ENCODE results near the gene GAS7. TPM values are rescaled to one million over a fixed set of nuclear protein-coding genes. Genes with fewer than 3 reads are reported as not detected.

Gene GAS7
- total and polyA plus RNA-seq, 2 experiments from 2014 or later: 1.9 to 10.7 TPM

DNA sequence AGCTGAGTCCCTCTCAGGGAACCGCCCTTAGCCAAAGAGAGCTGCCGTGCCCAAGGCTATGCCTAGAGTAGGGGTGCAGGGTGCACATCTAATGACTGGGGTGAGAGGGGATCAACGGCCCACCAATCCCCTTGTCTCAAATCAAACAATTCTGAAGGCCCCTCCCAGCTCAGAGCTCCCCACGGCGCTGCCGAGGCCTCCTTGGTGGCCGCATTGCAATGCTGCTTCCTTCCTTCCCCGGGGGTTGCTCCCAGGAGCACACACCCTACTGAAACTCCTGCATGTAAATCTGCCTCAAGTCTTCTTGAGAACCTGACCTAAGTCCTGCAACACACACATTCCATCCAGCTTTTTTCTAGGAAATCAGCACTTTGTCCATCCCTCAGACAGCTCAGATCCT, 212.8 kb downstream of the GAS7 start:
- no peak for ATAC-seq
- Histone ChIP-seq H3F3A (replicated peaks; ENCODE audit: low read depth) (no peaks in the 10 kb centered on the region), H2AFZ (no peak overlapping the region), H4K20me1 (replicated peaks; ENCODE audit: insufficient read depth) (no peaks in the 10 kb centered on the region), H3K27ac (ENCODE audit: low read depth) (no peak overlapping the region), H3K4me3 (no peak overlapping the region), H3K27me3 (ENCODE audit: insufficient read depth) (no peaks in the 10 kb centered on the region), H3K79me2 (replicated peaks; ENCODE audit: insufficient read depth) (no peaks in the 10 kb centered on the region), H3K9me2 (ENCODE audit: insufficient read depth) (no peaks in the 10 kb centered on the region), H3K4me2 (no peak overlapping the region), H3K4me1 (ENCODE audit: insufficient read depth) (no peaks in the 10 kb centered on the region), H3K36me3 (ENCODE audit: insufficient read depth) (no peaks in the 10 kb centered on the region)
- no peak overlapping the region for H3K27ac Mint-ChIP-seq
- peaks cover 17% of the 10 kb centered on the region for H3K27me3 Mint-ChIP-seq (ENCODE audit: insufficient read depth, low read depth, poor library complexity)
- peaks cover 3% of the 10 kb centered on the region; the same call in 2 of the 3 replicates for H3K4me1 Mint-ChIP-seq
- no peak for DNase-seq (ENCODE audit: low spot score)
- TF ChIP-seq ZNF114 (CRISPR knock-in tag; IDR thresholded peaks at IDR 0.05) (no peak), ZNF331 (CRISPR knock-in tag; IDR thresholded peaks at IDR 0.05; ENCODE audit: low read depth) (no peak), POLR2AphosphoS5 (IDR thresholded peaks at IDR 0.05; ENCODE audit: low read depth) (no peak), JUNB (IDR thresholded peaks at IDR 0.05; ENCODE audit: unreplicated experiment) (no peak), NANOG (IDR thresholded peaks at IDR 0.05; ENCODE audit: borderline replicate concordance) (no peak), CREB1 (CRISPR knock-in tag; IDR thresholded peaks at IDR 0.05; ENCODE audit: low read depth) (no peak), STAT1 (IDR thresholded peaks at IDR 0.05; ENCODE audit: unreplicated experiment) (no peak), EZH2phosphoT487 (IDR thresholded peaks at IDR 0.05; ENCODE audit: unreplicated experiment) (no peak), EZH2 (IDR thresholded peaks at IDR 0.05; ENCODE audit: low read depth, unreplicated experiment) (no peak)
- TF ChIP-seq, protein P1, sequence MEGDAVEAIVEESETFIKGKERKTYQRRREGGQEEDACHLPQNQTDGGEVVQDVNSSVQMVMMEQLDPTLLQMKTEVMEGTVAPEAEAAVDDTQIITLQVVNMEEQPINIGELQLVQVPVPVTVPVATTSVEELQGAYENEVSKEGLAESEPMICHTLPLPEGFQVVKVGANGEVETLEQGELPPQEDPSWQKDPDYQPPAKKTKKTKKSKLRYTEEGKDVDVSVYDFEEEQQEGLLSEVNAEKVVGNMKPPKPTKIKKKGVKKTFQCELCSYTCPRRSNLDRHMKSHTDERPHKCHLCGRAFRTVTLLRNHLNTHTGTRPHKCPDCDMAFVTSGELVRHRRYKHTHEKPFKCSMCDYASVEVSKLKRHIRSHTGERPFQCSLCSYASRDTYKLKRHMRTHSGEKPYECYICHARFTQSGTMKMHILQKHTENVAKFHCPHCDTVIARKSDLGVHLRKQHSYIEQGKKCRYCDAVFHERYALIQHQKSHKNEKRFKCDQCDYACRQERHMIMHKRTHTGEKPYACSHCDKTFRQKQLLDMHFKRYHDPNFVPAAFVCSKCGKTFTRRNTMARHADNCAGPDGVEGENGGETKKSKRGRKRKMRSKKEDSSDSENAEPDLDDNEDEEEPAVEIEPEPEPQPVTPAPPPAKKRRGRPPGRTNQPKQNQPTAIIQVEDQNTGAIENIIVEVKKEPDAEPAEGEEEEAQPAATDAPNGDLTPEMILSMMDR (conservative IDR thresholded peaks at IDR 0.05; ENCODE audit: low read depth in 2 of 2): no peak
- TF ChIP-seq, protein P2, sequence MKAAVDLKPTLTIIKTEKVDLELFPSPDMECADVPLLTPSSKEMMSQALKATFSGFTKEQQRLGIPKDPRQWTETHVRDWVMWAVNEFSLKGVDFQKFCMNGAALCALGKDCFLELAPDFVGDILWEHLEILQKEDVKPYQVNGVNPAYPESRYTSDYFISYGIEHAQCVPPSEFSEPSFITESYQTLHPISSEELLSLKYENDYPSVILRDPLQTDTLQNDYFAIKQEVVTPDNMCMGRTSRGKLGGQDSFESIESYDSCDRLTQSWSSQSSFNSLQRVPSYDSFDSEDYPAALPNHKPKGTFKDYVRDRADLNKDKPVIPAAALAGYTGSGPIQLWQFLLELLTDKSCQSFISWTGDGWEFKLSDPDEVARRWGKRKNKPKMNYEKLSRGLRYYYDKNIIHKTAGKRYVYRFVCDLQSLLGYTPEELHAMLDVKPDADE (IDR thresholded peaks at IDR 0.05): no peak
- TF ChIP-seq, protein P3, sequence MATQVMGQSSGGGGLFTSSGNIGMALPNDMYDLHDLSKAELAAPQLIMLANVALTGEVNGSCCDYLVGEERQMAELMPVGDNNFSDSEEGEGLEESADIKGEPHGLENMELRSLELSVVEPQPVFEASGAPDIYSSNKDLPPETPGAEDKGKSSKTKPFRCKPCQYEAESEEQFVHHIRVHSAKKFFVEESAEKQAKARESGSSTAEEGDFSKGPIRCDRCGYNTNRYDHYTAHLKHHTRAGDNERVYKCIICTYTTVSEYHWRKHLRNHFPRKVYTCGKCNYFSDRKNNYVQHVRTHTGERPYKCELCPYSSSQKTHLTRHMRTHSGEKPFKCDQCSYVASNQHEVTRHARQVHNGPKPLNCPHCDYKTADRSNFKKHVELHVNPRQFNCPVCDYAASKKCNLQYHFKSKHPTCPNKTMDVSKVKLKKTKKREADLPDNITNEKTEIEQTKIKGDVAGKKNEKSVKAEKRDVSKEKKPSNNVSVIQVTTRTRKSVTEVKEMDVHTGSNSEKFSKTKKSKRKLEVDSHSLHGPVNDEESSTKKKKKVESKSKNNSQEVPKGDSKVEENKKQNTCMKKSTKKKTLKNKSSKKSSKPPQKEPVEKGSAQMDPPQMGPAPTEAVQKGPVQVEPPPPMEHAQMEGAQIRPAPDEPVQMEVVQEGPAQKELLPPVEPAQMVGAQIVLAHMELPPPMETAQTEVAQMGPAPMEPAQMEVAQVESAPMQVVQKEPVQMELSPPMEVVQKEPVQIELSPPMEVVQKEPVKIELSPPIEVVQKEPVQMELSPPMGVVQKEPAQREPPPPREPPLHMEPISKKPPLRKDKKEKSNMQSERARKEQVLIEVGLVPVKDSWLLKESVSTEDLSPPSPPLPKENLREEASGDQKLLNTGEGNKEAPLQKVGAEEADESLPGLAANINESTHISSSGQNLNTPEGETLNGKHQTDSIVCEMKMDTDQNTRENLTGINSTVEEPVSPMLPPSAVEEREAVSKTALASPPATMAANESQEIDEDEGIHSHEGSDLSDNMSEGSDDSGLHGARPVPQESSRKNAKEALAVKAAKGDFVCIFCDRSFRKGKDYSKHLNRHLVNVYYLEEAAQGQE (IDR thresholded peaks at IDR 0.05; ENCODE audit: unreplicated experiment): no peak
- TF ChIP-seq, protein P4, sequence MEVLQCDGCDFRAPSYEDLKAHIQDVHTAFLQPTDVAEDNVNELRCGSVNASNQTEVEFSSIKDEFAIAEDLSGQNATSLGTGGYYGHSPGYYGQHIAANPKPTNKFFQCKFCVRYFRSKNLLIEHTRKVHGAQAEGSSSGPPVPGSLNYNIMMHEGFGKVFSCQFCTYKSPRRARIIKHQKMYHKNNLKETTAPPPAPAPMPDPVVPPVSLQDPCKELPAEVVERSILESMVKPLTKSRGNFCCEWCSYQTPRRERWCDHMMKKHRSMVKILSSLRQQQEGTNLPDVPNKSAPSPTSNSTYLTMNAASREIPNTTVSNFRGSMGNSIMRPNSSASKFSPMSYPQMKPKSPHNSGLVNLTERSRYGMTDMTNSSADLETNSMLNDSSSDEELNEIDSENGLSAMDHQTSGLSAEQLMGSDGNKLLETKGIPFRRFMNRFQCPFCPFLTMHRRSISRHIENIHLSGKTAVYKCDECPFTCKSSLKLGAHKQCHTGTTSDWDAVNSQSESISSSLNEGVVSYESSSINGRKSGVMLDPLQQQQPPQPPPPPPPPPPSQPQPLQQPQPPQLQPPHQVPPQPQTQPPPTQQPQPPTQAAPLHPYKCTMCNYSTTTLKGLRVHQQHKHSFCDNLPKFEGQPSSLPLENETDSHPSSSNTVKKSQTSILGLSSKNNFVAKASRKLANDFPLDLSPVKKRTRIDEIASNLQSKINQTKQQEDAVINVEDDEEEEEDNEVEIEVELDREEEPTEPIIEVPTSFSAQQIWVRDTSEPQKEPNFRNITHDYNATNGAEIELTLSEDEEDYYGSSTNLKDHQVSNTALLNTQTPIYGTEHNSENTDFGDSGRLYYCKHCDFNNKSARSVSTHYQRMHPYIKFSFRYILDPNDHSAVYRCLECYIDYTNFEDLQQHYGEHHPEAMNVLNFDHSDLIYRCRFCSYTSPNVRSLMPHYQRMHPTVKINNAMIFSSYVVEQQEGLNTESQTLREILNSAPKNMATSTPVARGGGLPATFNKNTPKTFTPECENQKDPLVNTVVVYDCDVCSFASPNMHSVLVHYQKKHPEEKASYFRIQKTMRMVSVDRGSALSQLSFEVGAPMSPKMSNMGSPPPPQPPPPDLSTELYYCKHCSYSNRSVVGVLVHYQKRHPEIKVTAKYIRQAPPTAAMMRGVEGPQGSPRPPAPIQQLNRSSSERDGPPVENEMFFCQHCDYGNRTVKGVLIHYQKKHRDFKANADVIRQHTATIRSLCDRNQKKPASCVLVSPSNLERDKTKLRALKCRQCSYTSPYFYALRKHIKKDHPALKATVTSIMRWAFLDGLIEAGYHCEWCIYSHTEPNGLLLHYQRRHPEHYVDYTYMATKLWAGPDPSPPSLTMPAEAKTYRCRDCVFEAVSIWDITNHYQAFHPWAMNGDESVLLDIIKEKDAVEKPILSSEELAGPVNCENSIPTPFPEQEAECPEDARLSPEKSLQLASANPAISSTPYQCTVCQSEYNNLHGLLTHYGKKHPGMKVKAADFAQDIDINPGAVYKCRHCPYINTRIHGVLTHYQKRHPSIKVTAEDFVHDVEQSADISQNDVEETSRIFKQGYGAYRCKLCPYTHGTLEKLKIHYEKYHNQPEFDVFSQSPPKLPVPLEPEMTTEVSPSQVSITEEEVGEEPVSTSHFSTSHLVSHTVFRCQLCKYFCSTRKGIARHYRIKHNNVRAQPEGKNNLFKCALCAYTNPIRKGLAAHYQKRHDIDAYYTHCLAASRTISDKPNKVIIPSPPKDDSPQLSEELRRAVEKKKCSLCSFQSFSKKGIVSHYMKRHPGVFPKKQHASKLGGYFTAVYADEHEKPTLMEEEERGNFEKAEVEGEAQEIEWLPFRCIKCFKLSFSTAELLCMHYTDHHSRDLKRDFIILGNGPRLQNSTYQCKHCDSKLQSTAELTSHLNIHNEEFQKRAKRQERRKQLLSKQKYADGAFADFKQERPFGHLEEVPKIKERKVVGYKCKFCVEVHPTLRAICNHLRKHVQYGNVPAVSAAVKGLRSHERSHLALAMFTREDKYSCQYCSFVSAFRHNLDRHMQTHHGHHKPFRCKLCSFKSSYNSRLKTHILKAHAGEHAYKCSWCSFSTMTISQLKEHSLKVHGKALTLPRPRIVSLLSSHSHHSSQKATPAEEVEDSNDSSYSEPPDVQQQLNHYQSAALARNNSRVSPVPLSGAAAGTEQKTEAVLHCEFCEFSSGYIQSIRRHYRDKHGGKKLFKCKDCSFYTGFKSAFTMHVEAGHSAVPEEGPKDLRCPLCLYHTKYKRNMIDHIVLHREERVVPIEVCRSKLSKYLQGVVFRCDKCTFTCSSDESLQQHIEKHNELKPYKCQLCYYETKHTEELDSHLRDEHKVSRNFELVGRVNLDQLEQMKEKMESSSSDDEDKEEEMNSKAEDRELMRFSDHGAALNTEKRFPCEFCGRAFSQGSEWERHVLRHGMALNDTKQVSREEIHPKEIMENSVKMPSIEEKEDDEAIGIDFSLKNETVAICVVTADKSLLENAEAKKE (CRISPR knock-in tag; IDR thresholded peaks at IDR 0.05): no peak
- no peak overlapping the region for H3K4me3 Mint-ChIP-seq
- 0 out of 3 replicates have a peak, but pooled peaks cover 3% of the 10 kb centered on the region for H3K36me3 Mint-ChIP-seq (ENCODE audit: low read depth)
- peaks cover 6% of the 10 kb centered on the region; the same call in 2 of the 3 replicates for H3K9me3 Mint-ChIP-seq
